ENCODE measurements around the gene FHIT.

DNA sequence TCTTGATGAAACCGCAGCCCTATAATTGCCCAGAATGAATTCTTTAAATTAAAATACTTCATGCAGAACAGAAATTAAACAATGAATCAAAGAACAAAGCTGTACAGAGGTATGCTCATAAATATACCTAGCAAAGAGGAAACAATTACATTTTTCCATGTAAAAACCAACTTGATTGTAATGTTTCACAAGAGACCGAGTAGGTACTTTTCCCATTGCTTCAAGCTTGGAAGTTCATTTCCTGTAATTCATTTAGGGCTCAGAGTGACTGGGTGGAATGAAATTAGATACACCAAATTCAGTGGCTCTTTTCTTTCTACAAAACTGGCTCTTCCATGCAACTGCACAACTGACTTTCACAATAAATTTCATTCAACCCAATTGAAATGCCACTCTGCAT lies 51.4 kb downstream of the FHIT start:
- TF ChIP-seq, protein P1, sequence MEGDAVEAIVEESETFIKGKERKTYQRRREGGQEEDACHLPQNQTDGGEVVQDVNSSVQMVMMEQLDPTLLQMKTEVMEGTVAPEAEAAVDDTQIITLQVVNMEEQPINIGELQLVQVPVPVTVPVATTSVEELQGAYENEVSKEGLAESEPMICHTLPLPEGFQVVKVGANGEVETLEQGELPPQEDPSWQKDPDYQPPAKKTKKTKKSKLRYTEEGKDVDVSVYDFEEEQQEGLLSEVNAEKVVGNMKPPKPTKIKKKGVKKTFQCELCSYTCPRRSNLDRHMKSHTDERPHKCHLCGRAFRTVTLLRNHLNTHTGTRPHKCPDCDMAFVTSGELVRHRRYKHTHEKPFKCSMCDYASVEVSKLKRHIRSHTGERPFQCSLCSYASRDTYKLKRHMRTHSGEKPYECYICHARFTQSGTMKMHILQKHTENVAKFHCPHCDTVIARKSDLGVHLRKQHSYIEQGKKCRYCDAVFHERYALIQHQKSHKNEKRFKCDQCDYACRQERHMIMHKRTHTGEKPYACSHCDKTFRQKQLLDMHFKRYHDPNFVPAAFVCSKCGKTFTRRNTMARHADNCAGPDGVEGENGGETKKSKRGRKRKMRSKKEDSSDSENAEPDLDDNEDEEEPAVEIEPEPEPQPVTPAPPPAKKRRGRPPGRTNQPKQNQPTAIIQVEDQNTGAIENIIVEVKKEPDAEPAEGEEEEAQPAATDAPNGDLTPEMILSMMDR (IDR thresholded peaks at IDR 0.05) = no peak
- TF ChIP-seq POLR2A (IDR thresholded peaks at IDR 0.05) = no peak
